HepG2 (cell line): ENCODE data around the gene SEZ6. TPM values are rescaled to one million over a fixed set of nuclear protein-coding genes. Genes with fewer than 3 reads are reported as not detected.
A peak's percentile ranks its signal among the peaks of the same experiment; 100 is the strongest.

Experiments
- ATF6 ChIP-seq: sonication (generic); formaldehyde crosslinking; conservative IDR thresholded peaks from 2 replicates; pipeline ENCODE4 v1.4.0; 2020; ENCODE audit warnings: missing genetic modification reagents
- KLF15 ChIP-seq: sonication (generic); formaldehyde crosslinking; IDR thresholded peaks from 2 replicates; pipeline ENCODE4 v1.8.1; 2023; ENCODE audit warnings: borderline replicate concordance, mild to moderate bottlenecking, inconsistent platforms, missing genetic modification reagents, mixed read lengths
- MXD4 ChIP-seq: IDR thresholded peaks from 2 replicates; pipeline ENCODE4 v1.6.1; 2016; ENCODE audit warnings: mild to moderate bottlenecking, missing biosample characterization, missing genetic modification reagents
- PAXIP1 ChIP-seq: sonication (generic); formaldehyde crosslinking; conservative IDR thresholded peaks from 2 replicates; pipeline ENCODE4 v1.4.0; 2020; ENCODE audit warnings: mild to moderate bottlenecking, missing genetic modification reagents, moderate library complexity
- ZFP82 ChIP-seq: sonication (generic); formaldehyde crosslinking; IDR thresholded peaks from 2 replicates; pipeline ENCODE4 v1.5.1; 2020; ENCODE audit warnings: mild to moderate bottlenecking, missing genetic modification reagents, borderline replicate concordance
- ZNF10 ChIP-seq: sonication (generic); formaldehyde crosslinking; IDR thresholded peaks from 2 replicates; pipeline ENCODE4 v1.4.0; 2020; ENCODE audit warnings: mild to moderate bottlenecking, low read depth, missing genetic modification reagents, borderline replicate concordance
- ZNF354B ChIP-seq: sonication (generic); formaldehyde crosslinking; IDR thresholded peaks from 2 replicates; pipeline ENCODE4 v1.8.0; 2022; ENCODE audit warnings: mild to moderate bottlenecking, missing genetic modification reagents
- ZNF777 ChIP-seq: sonication (generic); formaldehyde crosslinking; IDR thresholded peaks from 2 replicates; pipeline ENCODE4 v1.4.0; 2020; ENCODE audit warnings: missing genetic modification reagents
- polyA plus RNA-seq, 8 experiments: library from polyadenylated mRNA; depleted of rRNA in 3 of 8; stranded (reverse) in 7 of 8; unstranded in 1 of 8; fragments of >200 nt; fragmentation: Illumina TruSeq in 4 of 8; extraction: Trizol in 4 of 8; gene quantifications; 2 replicates each; pipeline versions ENCODE4 v1.2.1 to v1.2.3, GENCODE V29; 2011 to 2016; ENCODE audit warnings: low read depth in 4 of 8, missing spikeins in 1 of 8, mixed read lengths in 1 of 8; ENCODE audit not compliant: insufficient read depth in 1 of 8
- total RNA-seq, 5 experiments: library from RNA; depleted of rRNA; stranded (reverse); fragments of >200 nt; fragmentation: Illumina TruSeq; extraction: Trizol; gene quantifications; 2 replicates each; pipeline ENCODE4 v1.2.3, GENCODE V29; 2016; ENCODE audit warnings: low read depth in 1 of 5
- TF ChIP-seq, protein P1 (sequence below): sonication (generic); formaldehyde crosslinking; IDR thresholded peaks from 2 replicates; pipeline ENCODE4 v1.4.0; 2020; ENCODE audit warnings: mild to moderate bottlenecking, missing genetic modification reagents
- TF ChIP-seq, protein P2 (sequence below): sonication (generic); formaldehyde crosslinking; IDR thresholded peaks from 2 replicates; pipeline ENCODE4 v1.5.0; 2020; ENCODE audit warnings: mild to moderate bottlenecking, missing genetic modification reagents, borderline replicate concordance

SEZ6 gene
- total and polyA plus RNA-seq, 2 of the 13 experiments (the other 11 are each of a cell fraction or from before 2014, with no cell fraction given), result not detected

DNA sequence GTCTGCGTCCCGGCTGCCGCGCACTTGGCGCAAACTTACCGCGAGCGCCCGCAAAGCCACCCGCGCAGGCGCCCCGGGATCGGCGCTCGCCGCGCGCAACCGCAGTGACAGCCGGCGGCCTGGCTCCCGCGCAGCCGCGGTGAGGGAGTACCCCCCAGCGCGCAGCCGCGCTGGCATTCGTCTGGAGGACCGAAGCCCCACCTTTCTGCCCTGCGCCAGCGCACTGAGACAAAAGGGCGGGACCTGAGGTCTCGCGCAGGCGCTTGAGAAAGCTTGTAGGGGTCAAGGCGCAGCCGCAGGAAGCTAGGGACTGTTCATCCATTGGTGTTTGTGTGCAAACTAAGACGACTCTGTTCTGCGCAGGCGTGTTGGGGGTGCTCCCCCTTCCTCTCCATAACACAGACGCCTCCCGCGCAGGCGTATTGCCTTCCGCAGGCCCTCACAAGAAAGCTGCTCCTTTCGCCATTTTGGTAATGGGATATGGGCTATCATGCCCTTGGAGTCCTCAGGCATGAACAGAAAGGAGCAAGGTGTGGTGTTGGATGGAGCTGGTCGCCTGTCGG is 54.3 kb downstream of the SEZ6 start, which contains the start of gene PHF12 (continued):
- TF ChIP-seq, protein P1, sequence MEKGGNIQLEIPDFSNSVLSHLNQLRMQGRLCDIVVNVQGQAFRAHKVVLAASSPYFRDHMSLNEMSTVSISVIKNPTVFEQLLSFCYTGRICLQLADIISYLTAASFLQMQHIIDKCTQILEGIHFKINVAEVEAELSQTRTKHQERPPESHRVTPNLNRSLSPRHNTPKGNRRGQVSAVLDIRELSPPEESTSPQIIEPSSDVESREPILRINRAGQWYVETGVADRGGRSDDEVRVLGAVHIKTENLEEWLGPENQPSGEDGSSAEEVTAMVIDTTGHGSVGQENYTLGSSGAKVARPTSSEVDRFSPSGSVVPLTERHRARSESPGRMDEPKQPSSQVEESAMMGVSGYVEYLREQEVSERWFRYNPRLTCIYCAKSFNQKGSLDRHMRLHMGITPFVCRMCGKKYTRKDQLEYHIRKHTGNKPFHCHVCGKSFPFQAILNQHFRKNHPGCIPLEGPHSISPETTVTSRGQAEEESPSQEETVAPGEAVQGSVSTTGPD (CRISPR knock-in tag), result no peak
- no peak for TF ChIP-seq PAXIP1 (CRISPR knock-in tag)
- TF ChIP-seq ATF6 (CRISPR knock-in tag), result no peak
- TF ChIP-seq ZNF10 (CRISPR knock-in tag), result no peak
- no peak for TF ChIP-seq KLF15 (CRISPR knock-in tag)
- 0 out of 2 replicates have a peak, but pooled peaks have one; percentile 16 for TF ChIP-seq MXD4 (CRISPR knock-in tag)
- TF ChIP-seq, protein P2, sequence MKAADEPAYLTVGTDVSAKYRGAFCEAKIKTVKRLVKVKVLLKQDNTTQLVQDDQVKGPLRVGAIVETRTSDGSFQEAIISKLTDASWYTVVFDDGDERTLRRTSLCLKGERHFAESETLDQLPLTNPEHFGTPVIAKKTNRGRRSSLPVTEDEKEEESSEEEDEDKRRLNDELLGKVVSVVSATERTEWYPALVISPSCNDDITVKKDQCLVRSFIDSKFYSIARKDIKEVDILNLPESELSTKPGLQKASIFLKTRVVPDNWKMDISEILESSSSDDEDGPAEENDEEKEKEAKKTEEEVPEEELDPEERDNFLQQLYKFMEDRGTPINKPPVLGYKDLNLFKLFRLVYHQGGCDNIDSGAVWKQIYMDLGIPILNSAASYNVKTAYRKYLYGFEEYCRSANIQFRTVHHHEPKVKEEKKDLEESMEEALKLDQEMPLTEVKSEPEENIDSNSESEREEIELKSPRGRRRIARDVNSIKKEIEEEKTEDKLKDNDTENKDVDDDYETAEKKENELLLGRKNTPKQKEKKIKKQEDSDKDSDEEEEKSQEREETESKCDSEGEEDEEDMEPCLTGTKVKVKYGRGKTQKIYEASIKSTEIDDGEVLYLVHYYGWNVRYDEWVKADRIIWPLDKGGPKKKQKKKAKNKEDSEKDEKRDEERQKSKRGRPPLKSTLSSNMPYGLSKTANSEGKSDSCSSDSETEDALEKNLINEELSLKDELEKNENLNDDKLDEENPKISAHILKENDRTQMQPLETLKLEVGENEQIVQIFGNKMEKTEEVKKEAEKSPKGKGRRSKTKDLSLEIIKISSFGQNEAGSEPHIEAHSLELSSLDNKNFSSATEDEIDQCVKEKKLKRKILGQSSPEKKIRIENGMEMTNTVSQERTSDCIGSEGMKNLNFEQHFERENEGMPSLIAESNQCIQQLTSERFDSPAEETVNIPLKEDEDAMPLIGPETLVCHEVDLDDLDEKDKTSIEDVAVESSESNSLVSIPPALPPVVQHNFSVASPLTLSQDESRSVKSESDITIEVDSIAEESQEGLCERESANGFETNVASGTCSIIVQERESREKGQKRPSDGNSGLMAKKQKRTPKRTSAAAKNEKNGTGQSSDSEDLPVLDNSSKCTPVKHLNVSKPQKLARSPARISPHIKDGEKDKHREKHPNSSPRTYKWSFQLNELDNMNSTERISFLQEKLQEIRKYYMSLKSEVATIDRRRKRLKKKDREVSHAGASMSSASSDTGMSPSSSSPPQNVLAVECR, result peak; percentile 46; the same call in 1 of the 2 replicates
- TF ChIP-seq ZFP82 (CRISPR knock-in tag), result no peak
- TF ChIP-seq ZNF354B (CRISPR knock-in tag), result no peak
- TF ChIP-seq ZNF777, result no peak
